Testis (tissue), 3 donors: ENCODE data around the gene FBXW9. TPM values are rescaled to one million over a fixed set of nuclear protein-coding genes. Genes with fewer than 3 reads are reported as not detected.

Source experiments
- DNase-seq: peaks from one replicate; pipeline ENCODE4 v3.0.0-alpha.2; 2019
- H3K27ac ChIP-seq, 2 donors: fragments of 200-600 bp; sonication (generic); one replicate each; pipeline ENCODE4 v1.5.1; 2019
- H3K27me3 ChIP-seq: fragments of 200-600 bp; sonication (generic); one replicate; pipeline ENCODE4 v1.5.1; 2019
- H3K36me3 ChIP-seq: fragments of 200-600 bp; sonication (generic); one replicate; pipeline ENCODE4 v1.5.1; 2017; ENCODE audit warnings: low read depth; ENCODE audit errors: missing control alignments
- H3K4me1 ChIP-seq: fragments of 200-600 bp; sonication (generic); one replicate; pipeline ENCODE4 v1.5.1; 2019
- H3K4me3 ChIP-seq, 2 donors: fragments of 200-600 bp; sonication (generic); one replicate each; pipeline ENCODE4 v1.5.1; 2017 to 2019
- H3K9me3 ChIP-seq: fragments of 200-600 bp; sonication (generic); one replicate; pipeline ENCODE4 v1.5.1; 2017
- CTCF ChIP-seq, 3 experiments: fragments of 450-650 bp in 2 of 3; fragments of 200-600 bp in 1 of 3; sonication (generic) in 1 of 3; IDR thresholded peaks; one replicate each; pipeline ENCODE4 v1.5.1; 2016 to 2019; ENCODE audit warnings: antibody characterized with exemption in 3 of 3, mild to moderate bottlenecking in 2 of 3, moderate library complexity in 1 of 3
- POLR2A ChIP-seq: fragments of 450-650 bp; IDR thresholded peaks from one replicate; pipeline ENCODE4 v1.6.1; 2017; ENCODE audit warnings: antibody characterized with exemption, mild to moderate bottlenecking, moderate library complexity
- WGBS, 2 donors: methylation state at CpG; one replicate each; pipeline ENCODE4 v1.1.5; 2018; 5-methylcytosine and 5-hydroxymethylcytosine counted together
- intact Hi-C: fragments of 100-400 bp; cut with DNase I; formaldehyde crosslinking; loops from one replicate; pipeline ENCODE4 v1.15.1; 2023; ENCODE audit warnings: low total_unique reads
- polyA plus RNA-seq: library from polyadenylated mRNA; stranded (reverse); fragments of 350-450 nt; fragmentation: Illumina TruSeq; extraction: RNeasy Lipid Tissue Mini Kit (QIAGEN cat#74804); gene quantifications from one replicate; pipeline ENCODE4 v1.2.3, GENCODE V29; 2014; ENCODE audit warnings: low read depth, low replicate concordance; ENCODE audit not compliant: insufficient read depth
- small RNA-seq, 2 donors: library from RNA; depleted of rRNA; stranded (forward); fragments of <200 nt; gene quantifications; one replicate each; pipeline ENCODE3, GENCODE V24; 2016
- total RNA-seq, 2 donors: library from RNA; depleted of rRNA; stranded (reverse); fragments of >200 nt; gene quantifications; one replicate each; pipeline ENCODE4 v1.2.3, GENCODE V29; 2016

The FBXW9 gene
- total and polyA plus RNA-seq, 3 donors from 2014 or later, result 20.5 to 27.4 (median 23.3) TPM

- 34 to 61% methylated on average over 7 to 13 of the region's 13 CpGs for WGBS, 2 donors
- Histone ChIP-seq H3K36me3 (no peaks in the 10 kb centered on the region), H3K9me3 (no peaks in the 10 kb centered on the region), H3K4me1 (peaks cover 5% of the 10 kb centered on the region), H3K27me3 (no peaks in the 10 kb centered on the region), H3K27ac (no peak overlapping the region), H3K4me3 (no peak overlapping the region)
- no peak for DNase-seq
- no peak for TF ChIP-seq CTCF (IDR thresholded peaks at IDR 0.05)
- no peak for TF ChIP-seq POLR2A
- intact Hi-C loops, result no loop called here
Observed at GRCh38 chr19:12641456-12641855, 55.0 kb downstream of the FBXW9 start.

- TF ChIP-seq CTCF (IDR thresholded peaks at IDR 0.05) (peak in 2 of 3 experiments; percentile 59 to 64), POLR2A (no peak)
- no peaks in the 10 kb centered on the region for H3K9me3 ChIP-seq
- intact Hi-C loops, result no loop called here
- H3K4me1 ChIP-seq, result peaks cover 5% of the 10 kb centered on the region
- no peak overlapping the region for H3K4me3 ChIP-seq
- peak; percentile 79 for DNase-seq
- 9 to 28% methylated on average over 15 to 38 of the region's 39 CpGs for WGBS, 2 donors
- no peak overlapping the region for H3K27ac ChIP-seq
- no peaks in the 10 kb centered on the region for H3K36me3 ChIP-seq
- H3K27me3 ChIP-seq, result no peaks in the 10 kb centered on the region
Observed at GRCh38 chr19:12639901-12640613, 56.4 kb downstream of the FBXW9 start.

Small RNA genes lying within 50 kb of the gene (small RNA-seq; reads per million reads assigned to genes)
- 1,171 to 1,317 reads per million in 2 donors for gene SNORD41

Other genes with a start within 250 kb of the FBXW9 start
- 10 to 100 TPM in 1 of 2 donors, 1 to 10 TPM in 1; 8.1 to 21.7 TPM for gene ZNF709, start 211.8 kb downstream of the FBXW9 start, total RNA-seq
- gene ZNF709, start 211.8 kb downstream of the FBXW9 start, polyA plus RNA-seq, result 14.6 TPM
- 10 to 100 TPM; 10.7 to 18.0 TPM for gene ZNF564, start 145.1 kb downstream of the FBXW9 start, total RNA-seq
- gene ZNF564, start 145.1 kb downstream of the FBXW9 start, polyA plus RNA-seq, result 4.6 TPM
- gene ZNF490, start 85.8 kb downstream of the FBXW9 start, total RNA-seq, result 10 to 100 TPM in 1 of 2 donors, 1 to 10 TPM in 1; 6.6 to 10.4 TPM
- gene ZNF490, start 85.8 kb downstream of the FBXW9 start, polyA plus RNA-seq, result 2.5 TPM
- 10 to 100 TPM; 16.1 to 17.2 TPM for gene ZNF791, start 85.7 kb downstream of the FBXW9 start, total RNA-seq
- gene ZNF791, start 85.7 kb downstream of the FBXW9 start, polyA plus RNA-seq, result 9.3 TPM
- 10 to 100 TPM; 29.7 to 30.6 TPM for gene MAN2B1, start 29.9 kb downstream of the FBXW9 start, total RNA-seq
- gene MAN2B1, start 29.9 kb downstream of the FBXW9 start, polyA plus RNA-seq, result 45.7 TPM
- gene WDR83, start 29.8 kb downstream of the FBXW9 start, total RNA-seq, result 10 to 100 TPM; 15.8 to 18.3 TPM
- 23.2 TPM for gene WDR83, start 29.8 kb downstream of the FBXW9 start, polyA plus RNA-seq
- gene DHPS, start 14.8 kb downstream of the FBXW9 start, total RNA-seq, result 100 to 1,000 TPM in 1 of 2 donors, 10 to 100 TPM in 1; 85.9 to 119 TPM
- 50.2 TPM for gene DHPS, start 14.8 kb downstream of the FBXW9 start, polyA plus RNA-seq
- gene GNG14, start 8.6 kb downstream of the FBXW9 start, total RNA-seq, result 1 to 10 TPM in 1 of 2 donors, not detected in 1; 4.5 TPM
- gene GNG14, start 8.6 kb downstream of the FBXW9 start, polyA plus RNA-seq, result not detected
- 100 to 1,000 TPM; 110 to 129 TPM for gene TNPO2, start 27.3 kb upstream of the FBXW9 start, total RNA-seq
- gene TNPO2, start 27.3 kb upstream of the FBXW9 start, polyA plus RNA-seq, result 103 TPM
- gene TRIR, start 38.1 kb upstream of the FBXW9 start, total RNA-seq, result 100 to 1,000 TPM; 244 to 329 TPM
- gene TRIR, start 38.1 kb upstream of the FBXW9 start, polyA plus RNA-seq, result 158 TPM
- gene GET3, start 40.9 kb upstream of the FBXW9 start, total RNA-seq, result 100 to 1,000 TPM in 1 of 2 donors, 10 to 100 TPM in 1; 89.3 to 109 TPM
- 134 TPM for gene GET3, start 40.9 kb upstream of the FBXW9 start, polyA plus RNA-seq
- gene BEST2, start 55.2 kb upstream of the FBXW9 start, total RNA-seq, result under 1 TPM; 0.50 to 0.87 TPM
- not detected for gene BEST2, start 55.2 kb upstream of the FBXW9 start, polyA plus RNA-seq
- gene HOOK2, start 78.9 kb upstream of the FBXW9 start, total RNA-seq, result 10 to 100 TPM; 54.4 to 63.4 TPM
- gene HOOK2, start 78.9 kb upstream of the FBXW9 start, polyA plus RNA-seq, result 30.0 TPM
- gene JUNB, start 94.9 kb upstream of the FBXW9 start, total RNA-seq, result 100 to 1,000 TPM in 1 of 2 donors, 10 to 100 TPM in 1; 75.9 to 143 TPM
- 54.5 TPM for gene JUNB, start 94.9 kb upstream of the FBXW9 start, polyA plus RNA-seq
- gene PRDX2, start 105.2 kb upstream of the FBXW9 start, total RNA-seq, result 100 to 1,000 TPM in 1 of 2 donors, 10 to 100 TPM in 1; 72.1 to 117 TPM
- 87.1 TPM for gene PRDX2, start 105.2 kb upstream of the FBXW9 start, polyA plus RNA-seq
- gene THSD8, start 105.4 kb upstream of the FBXW9 start, total RNA-seq, result 10 to 100 TPM in 1 of 2 donors, 1 to 10 TPM in 1; 3.0 to 14.0 TPM
- 27.9 TPM for gene THSD8, start 105.4 kb upstream of the FBXW9 start, polyA plus RNA-seq
- gene RNASEH2A, start 110.0 kb upstream of the FBXW9 start, total RNA-seq, result 10 to 100 TPM; 15.7 to 18.6 TPM
- 14.1 TPM for gene RNASEH2A, start 110.0 kb upstream of the FBXW9 start, polyA plus RNA-seq
- 1 to 10 TPM; 3.8 to 5.1 TPM for gene RTBDN, start 137.9 kb upstream of the FBXW9 start, total RNA-seq
- gene RTBDN, start 137.9 kb upstream of the FBXW9 start, polyA plus RNA-seq, result 3.7 TPM
- 1 to 10 TPM; 8.5 to 9.0 TPM for gene MAST1, start 141.9 kb upstream of the FBXW9 start, total RNA-seq
- 11.7 TPM for gene MAST1, start 141.9 kb upstream of the FBXW9 start, polyA plus RNA-seq
- 10 to 100 TPM in 1 of 2 donors, 1 to 10 TPM in 1; 9.0 to 17.4 TPM for gene DNASE2, start 184.8 kb upstream of the FBXW9 start, total RNA-seq
- gene DNASE2, start 184.8 kb upstream of the FBXW9 start, polyA plus RNA-seq, result 17.7 TPM
- under 1 TPM; 0.24 to 0.31 TPM for gene KLF1, start 190.6 kb upstream of the FBXW9 start, total RNA-seq
- gene KLF1, start 190.6 kb upstream of the FBXW9 start, polyA plus RNA-seq, result not detected
- gene GCDH, start 194.5 kb upstream of the FBXW9 start, total RNA-seq, result 10 to 100 TPM; 30.5 to 32.1 TPM
- 11.0 TPM for gene GCDH, start 194.5 kb upstream of the FBXW9 start, polyA plus RNA-seq
- gene SYCE2, start 222.7 kb upstream of the FBXW9 start, total RNA-seq, result 10 to 100 TPM; 12.3 to 20.4 TPM
- 61.1 TPM for gene SYCE2, start 222.7 kb upstream of the FBXW9 start, polyA plus RNA-seq
- 10 to 100 TPM; 53.8 to 65.3 TPM for gene FARSA, start 237.1 kb upstream of the FBXW9 start, total RNA-seq
- gene FARSA, start 237.1 kb upstream of the FBXW9 start, polyA plus RNA-seq, result 55.1 TPM
- gene CALR, start 242.0 kb upstream of the FBXW9 start, total RNA-seq, result 100 to 1,000 TPM; 389 to 467 TPM
- gene CALR, start 242.0 kb upstream of the FBXW9 start, polyA plus RNA-seq, result 538 TPM
- gene RAD23A, start 249.2 kb upstream of the FBXW9 start, total RNA-seq, result 100 to 1,000 TPM; 114 to 136 TPM
- 174 TPM for gene RAD23A, start 249.2 kb upstream of the FBXW9 start, polyA plus RNA-seq